Fibroblast of lung (primary cell): Measurements from ENCODE around the gene SPI1.

Source experiments
- CTCF ChIP-seq, 2 donors: IDR thresholded peaks in 1 of 2; conservative IDR thresholded peaks in 1 of 2; 1 replicate in 1 of 2; 2 replicates in 1 of 2; pipeline ENCODE4 v1.5.1; 2011 to 2012; ENCODE audit warnings: low read length in 2 of 2, control low read depth in 1 of 2, inconsistent platforms in 1 of 2, low read depth in 1 of 2, mild to moderate bottlenecking in 1 of 2
- EZH2 ChIP-seq: IDR thresholded peaks from 2 replicates; pipeline ENCODE4 v1.5.1; 2012; ENCODE audit warnings: low read length, control low read depth, mild to moderate bottlenecking; ENCODE audit errors: missing control alignments

DNA sequence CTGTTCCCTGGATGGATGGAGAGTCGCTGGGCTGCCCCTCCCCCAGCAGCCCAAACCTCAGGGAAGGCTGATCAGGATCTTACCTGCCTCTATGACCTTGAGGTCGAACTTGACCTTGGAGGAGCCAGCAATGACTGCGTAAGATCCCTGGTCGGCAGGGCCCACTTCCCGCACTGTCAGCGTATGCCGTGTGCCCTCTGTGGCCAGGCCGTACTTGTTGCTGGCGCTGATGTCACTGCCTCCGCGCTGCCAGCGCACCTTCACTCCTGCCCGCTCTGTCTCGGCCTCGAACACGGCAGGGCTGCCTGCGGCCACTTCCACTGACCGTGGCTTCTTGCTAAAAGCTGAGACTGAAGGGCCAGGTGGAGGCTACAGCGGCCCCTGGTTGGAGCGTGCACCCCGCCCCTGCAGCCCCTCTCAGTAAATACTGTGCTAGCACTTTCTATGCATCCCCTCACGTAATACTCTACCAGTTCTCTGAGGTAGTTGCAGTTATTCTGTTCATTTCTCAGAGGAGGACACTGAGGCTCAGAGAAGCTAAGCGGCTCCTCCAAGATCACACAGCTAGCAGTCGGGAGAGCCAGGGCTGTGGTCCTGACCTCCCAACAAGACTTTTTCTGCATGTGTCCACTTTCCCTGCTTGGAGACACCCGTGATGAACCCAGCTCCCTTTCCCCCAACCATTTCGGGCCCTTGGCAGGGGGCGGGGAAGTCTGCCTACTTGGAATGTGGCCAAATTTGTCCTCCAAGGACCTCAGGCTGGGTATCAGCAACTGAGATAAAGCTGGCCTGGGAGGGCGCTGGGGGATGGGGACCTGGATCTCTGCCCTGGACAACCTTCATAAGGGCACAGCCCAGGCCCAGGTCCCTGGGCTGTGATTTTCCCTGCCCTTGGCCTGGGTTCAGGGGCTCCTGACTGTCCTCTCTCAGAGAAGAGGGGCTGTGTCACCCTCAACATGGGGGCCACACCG, 26.9 kb downstream of the SPI1 start:
- no peak for TF ChIP-seq CTCF (conservative IDR thresholded peaks at IDR 0.05 in 1 of 2, IDR thresholded peaks at IDR 0.05 in 1 of 2; ENCODE audit: low read depth in 1 of 2, low read length in 2 of 2)
- TF ChIP-seq EZH2 = no peak
